ENCODE results near the gene ELL2. TPM values are rescaled to one million over a fixed set of nuclear protein-coding genes. Genes with fewer than 3 reads are reported as not detected.
A peak's percentile ranks its signal among the peaks of the same experiment; 100 is the strongest.

Gene ELL2
- total and polyA plus RNA-seq, 9 of the 15 experiments (the other 6 are each of a cell fraction or from before 2014, with no cell fraction given), result 4.3 to 18.3 (median 14.5) TPM

DNA sequence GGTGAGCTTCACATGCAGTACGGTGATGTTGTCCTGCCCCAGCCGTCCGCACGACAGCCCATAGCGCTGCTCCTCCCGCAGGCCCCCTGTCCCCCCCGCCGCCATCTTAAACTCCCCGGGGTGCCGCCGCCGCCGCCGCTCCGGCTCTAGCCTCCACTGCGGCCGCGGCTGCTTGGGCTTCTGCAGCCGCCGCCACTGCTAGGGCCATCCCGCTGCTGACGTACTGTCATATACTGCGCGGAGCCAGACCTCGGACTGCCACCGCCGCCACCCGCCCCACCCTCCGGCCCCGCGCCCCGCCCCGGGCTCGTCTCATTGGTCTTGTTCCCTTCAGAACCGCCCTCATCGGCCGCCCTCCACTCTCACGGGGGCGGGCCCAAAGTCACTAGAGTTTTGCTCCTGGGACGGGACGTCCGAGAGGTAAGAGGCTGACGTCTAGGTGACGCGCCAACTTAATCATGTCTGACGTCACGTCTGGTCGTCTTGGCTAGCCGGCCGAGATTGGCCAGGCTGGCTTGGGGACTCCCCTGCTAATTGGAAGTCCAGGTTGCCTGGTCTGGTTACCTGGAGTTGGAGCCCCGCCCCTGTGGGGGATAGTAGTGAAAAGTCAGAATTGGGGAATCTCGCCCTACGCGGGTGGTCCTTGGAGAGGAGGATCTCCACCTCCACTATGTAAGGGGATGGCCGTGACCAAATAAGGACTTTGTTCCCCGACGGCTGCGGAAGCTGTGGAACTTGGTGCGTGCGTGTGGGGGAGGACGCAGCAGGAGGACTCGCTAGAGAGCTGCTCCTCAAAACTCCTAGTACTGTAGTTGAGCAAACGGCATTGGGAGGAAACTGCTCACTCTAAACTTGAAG lies at the start of gene ELL2 (continued):
- TF ChIP-seq ZNF644 (tag; IDR thresholded peaks at IDR 0.05; ENCODE audit: low read depth) (no peak), MTA3 (IDR thresholded peaks at IDR 0.05; ENCODE audit: borderline replicate concordance) (peak; percentile 98), FOSL1 (tag; conservative IDR thresholded peaks at IDR 0.05) (peak; percentile 92), RBM25 (IDR thresholded peaks at IDR 0.05; ENCODE audit: low read depth, low read length, severe bottlenecking) (no peak), KLF10 (CRISPR knock-in tag; IDR thresholded peaks at IDR 0.05) (no peak), MTA2 (IDR thresholded peaks at IDR 0.05; ENCODE audit: low read depth) (no peak), ZSCAN32 (CRISPR knock-in tag; IDR thresholded peaks at IDR 0.05) (no peak), ZNF316 (IDR thresholded peaks at IDR 0.05) (no peak), ZBTB8A (IDR thresholded peaks at IDR 0.05; ENCODE audit: partially characterized antibody) (no peak), NFXL1 (CRISPR knock-in tag; IDR thresholded peaks at IDR 0.05) (no peak), ARID2 (IDR thresholded peaks at IDR 0.05) (no peak), PHF8 (IDR thresholded peaks at IDR 0.05; ENCODE audit: borderline replicate concordance, low read length) (peak; percentile 25; the same call in 1 of the 2 replicates), ZNF408 (CRISPR knock-in tag; IDR thresholded peaks at IDR 0.05; ENCODE audit: low read depth) (no peak), POLR2G (IDR thresholded peaks at IDR 0.05; ENCODE audit: low read depth, low read length) (peak; percentile 90)
- TF ChIP-seq, protein P1, sequence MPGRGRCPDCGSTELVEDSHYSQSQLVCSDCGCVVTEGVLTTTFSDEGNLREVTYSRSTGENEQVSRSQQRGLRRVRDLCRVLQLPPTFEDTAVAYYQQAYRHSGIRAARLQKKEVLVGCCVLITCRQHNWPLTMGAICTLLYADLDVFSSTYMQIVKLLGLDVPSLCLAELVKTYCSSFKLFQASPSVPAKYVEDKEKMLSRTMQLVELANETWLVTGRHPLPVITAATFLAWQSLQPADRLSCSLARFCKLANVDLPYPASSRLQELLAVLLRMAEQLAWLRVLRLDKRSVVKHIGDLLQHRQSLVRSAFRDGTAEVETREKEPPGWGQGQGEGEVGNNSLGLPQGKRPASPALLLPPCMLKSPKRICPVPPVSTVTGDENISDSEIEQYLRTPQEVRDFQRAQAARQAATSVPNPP (IDR thresholded peaks at IDR 0.05; ENCODE audit: borderline replicate concordance, insufficient read depth, insufficient read length), result no peak
- TF ChIP-seq, protein P2, sequence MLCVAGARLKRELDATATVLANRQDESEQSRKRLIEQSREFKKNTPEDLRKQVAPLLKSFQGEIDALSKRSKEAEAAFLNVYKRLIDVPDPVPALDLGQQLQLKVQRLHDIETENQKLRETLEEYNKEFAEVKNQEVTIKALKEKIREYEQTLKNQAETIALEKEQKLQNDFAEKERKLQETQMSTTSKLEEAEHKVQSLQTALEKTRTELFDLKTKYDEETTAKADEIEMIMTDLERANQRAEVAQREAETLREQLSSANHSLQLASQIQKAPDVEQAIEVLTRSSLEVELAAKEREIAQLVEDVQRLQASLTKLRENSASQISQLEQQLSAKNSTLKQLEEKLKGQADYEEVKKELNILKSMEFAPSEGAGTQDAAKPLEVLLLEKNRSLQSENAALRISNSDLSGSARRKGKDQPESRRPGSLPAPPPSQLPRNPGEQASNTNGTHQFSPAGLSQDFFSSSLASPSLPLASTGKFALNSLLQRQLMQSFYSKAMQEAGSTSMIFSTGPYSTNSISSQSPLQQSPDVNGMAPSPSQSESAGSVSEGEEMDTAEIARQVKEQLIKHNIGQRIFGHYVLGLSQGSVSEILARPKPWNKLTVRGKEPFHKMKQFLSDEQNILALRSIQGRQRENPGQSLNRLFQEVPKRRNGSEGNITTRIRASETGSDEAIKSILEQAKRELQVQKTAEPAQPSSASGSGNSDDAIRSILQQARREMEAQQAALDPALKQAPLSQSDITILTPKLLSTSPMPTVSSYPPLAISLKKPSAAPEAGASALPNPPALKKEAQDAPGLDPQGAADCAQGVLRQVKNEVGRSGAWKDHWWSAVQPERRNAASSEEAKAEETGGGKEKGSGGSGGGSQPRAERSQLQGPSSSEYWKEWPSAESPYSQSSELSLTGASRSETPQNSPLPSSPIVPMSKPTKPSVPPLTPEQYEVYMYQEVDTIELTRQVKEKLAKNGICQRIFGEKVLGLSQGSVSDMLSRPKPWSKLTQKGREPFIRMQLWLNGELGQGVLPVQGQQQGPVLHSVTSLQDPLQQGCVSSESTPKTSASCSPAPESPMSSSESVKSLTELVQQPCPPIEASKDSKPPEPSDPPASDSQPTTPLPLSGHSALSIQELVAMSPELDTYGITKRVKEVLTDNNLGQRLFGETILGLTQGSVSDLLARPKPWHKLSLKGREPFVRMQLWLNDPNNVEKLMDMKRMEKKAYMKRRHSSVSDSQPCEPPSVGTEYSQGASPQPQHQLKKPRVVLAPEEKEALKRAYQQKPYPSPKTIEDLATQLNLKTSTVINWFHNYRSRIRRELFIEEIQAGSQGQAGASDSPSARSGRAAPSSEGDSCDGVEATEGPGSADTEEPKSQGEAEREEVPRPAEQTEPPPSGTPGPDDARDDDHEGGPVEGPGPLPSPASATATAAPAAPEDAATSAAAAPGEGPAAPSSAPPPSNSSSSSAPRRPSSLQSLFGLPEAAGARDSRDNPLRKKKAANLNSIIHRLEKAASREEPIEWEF (CRISPR knock-in tag; IDR thresholded peaks at IDR 0.05), result no peak
- TF ChIP-seq, protein P3, sequence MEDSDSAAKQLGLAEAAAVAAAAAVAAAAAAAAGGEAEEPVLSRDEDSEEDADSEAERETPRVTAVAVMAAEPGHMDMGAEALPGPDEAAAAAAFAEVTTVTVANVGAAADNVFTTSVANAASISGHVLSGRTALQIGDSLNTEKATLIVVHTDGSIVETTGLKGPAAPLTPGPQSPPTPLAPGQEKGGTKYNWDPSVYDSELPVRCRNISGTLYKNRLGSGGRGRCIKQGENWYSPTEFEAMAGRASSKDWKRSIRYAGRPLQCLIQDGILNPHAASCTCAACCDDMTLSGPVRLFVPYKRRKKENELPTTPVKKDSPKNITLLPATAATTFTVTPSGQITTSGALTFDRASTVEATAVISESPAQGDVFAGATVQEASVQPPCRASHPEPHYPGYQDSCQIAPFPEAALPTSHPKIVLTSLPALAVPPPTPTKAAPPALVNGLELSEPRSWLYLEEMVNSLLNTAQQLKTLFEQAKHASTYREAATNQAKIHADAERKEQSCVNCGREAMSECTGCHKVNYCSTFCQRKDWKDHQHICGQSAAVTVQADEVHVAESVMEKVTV (CRISPR knock-in tag; IDR thresholded peaks at IDR 0.05), result no peak
- TF ChIP-seq, protein P4, sequence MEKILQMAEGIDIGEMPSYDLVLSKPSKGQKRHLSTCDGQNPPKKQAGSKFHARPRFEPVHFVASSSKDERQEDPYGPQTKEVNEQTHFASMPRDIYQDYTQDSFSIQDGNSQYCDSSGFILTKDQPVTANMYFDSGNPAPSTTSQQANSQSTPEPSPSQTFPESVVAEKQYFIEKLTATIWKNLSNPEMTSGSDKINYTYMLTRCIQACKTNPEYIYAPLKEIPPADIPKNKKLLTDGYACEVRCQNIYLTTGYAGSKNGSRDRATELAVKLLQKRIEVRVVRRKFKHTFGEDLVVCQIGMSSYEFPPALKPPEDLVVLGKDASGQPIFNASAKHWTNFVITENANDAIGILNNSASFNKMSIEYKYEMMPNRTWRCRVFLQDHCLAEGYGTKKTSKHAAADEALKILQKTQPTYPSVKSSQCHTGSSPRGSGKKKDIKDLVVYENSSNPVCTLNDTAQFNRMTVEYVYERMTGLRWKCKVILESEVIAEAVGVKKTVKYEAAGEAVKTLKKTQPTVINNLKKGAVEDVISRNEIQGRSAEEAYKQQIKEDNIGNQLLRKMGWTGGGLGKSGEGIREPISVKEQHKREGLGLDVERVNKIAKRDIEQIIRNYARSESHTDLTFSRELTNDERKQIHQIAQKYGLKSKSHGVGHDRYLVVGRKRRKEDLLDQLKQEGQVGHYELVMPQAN (IDR thresholded peaks at IDR 0.05; ENCODE audit: borderline replicate concordance), result no peak

All from K562 (cell line).